A549 (cell line): Measurements from ENCODE around the gene GAP43. TPM values are rescaled to one million over a fixed set of nuclear protein-coding genes. Genes with fewer than 3 reads are reported as not detected.

Experiments used
- ATAC-seq, 2 experiments: fragments of 200-7000 bp in 1 of 2; fragments of >200 bp in 1 of 2; cut with Nextera tagmentation in 1 of 2; cut with Tn5 transposase in 1 of 2; 3 replicates each; pipeline versions ENCODE4 v1.8.0 to v1.9.1; 2018 to 2020; ENCODE audit warnings: mild to moderate bottlenecking in 1 of 2, moderate library complexity in 1 of 2
- CTCF ChIA-PET: fragments of 300-600 bp; sonication (Branson Sonifier 250); formaldehyde crosslinking; extraction: SDS; loops from one replicate; lab custom pipeline; 2021; ENCODE audit warnings: antibody characterized with exemption, inconsistent platforms; lab: Yijun Ruan, JAX
- POLR2A ChIA-PET: fragments of 350-600 bp; formaldehyde crosslinking; extraction: SDS; loops from one replicate; lab custom pipeline; 2021; ENCODE audit warnings: antibody characterized with exemption, inconsistent platforms; lab: Yijun Ruan, JAX
- DNase-seq, 2 experiments: peaks; one replicate each; pipeline versions ENCODE4 v3.0.0 to v3.0.0-alpha.2; 2011 to 2016; ENCODE audit warnings: low read depth in 1 of 2, low spot score in 1 of 2
- FAIRE-seq: peaks from 2 replicates; lab custom pipeline; 2011; peaks lifted over from hg19 to GRCh38; lab: Jason Lieb, UNC
- H3K27ac ChIP-seq, 2 experiments: fragments of >200 bp; sonication (Bioruptor Twin); formaldehyde crosslinking; 3 replicates each; pipeline ENCODE4 v1.5.1; 2016 to 2017
- H3K4me1 ChIP-seq: fragments of >200 bp; sonication (Bioruptor Twin); formaldehyde crosslinking; 3 replicates; pipeline ENCODE4 v1.6.1; 2016
- H3K4me2 ChIP-seq: fragments of >200 bp; sonication (Bioruptor Twin); formaldehyde crosslinking; 3 replicates; pipeline ENCODE4 v1.6.1; 2016
- H3K4me3 ChIP-seq: fragments of >200 bp; sonication (Bioruptor Twin); formaldehyde crosslinking; 3 replicates; pipeline ENCODE4 v1.5.1; 2016
- H3K9me3 ChIP-seq: fragments of >200 bp; sonication (Bioruptor Twin); formaldehyde crosslinking; 3 replicates; pipeline ENCODE4 v1.6.1; 2016
- BCL3 ChIP-seq: fragments of >200 bp; sonication (Bioruptor Twin); formaldehyde crosslinking; IDR thresholded peaks from 3 replicates; pipeline ENCODE4 v1.6.1; 2016
- BHLHE40 ChIP-seq: IDR thresholded peaks from 2 replicates; pipeline ENCODE4 v1.6.1; 2012; ENCODE audit warnings: low read depth, low read length, inconsistent platforms
- CBX2 ChIP-seq: fragments of 200-600 bp; sonication (generic); IDR thresholded peaks from 2 replicates; pipeline ENCODE4 v1.6.1; 2016; ENCODE audit warnings: low read depth, mild to moderate bottlenecking, borderline replicate concordance
- CHD2 ChIP-seq: fragments of 150-350 bp; IDR thresholded peaks from 2 replicates; pipeline ENCODE4 v1.6.1; 2014; ENCODE audit warnings: low read length; ENCODE audit not compliant: partially characterized antibody
- CTCF ChIP-seq: fragments of >200 bp; sonication (Bioruptor Twin); formaldehyde crosslinking; IDR thresholded peaks from 3 replicates; pipeline ENCODE4 v1.5.1; 2016
- EHMT2 ChIP-seq: fragments of 200-600 bp; sonication (generic); IDR thresholded peaks from 2 replicates; pipeline ENCODE4 v1.6.1; 2016; ENCODE audit warnings: antibody characterized with exemption, low read depth, mild to moderate bottlenecking, moderate library complexity
- ELK1 ChIP-seq: fragments of 150-350 bp; IDR thresholded peaks from 2 replicates; pipeline ENCODE4 v1.6.1; 2014; ENCODE audit warnings: low read depth, mild to moderate bottlenecking, low read length
- FOSB ChIP-seq: fragments of 250-450 bp; sonication (Bioruptor Pico); IDR thresholded peaks from 2 replicates; pipeline ENCODE4 v1.5.0; 2020; ENCODE audit warnings: mild to moderate bottlenecking, moderate library complexity
- FOSL2 ChIP-seq, 2 experiments: fragments of 450-650 bp in 1 of 2; fragments of >200 bp in 1 of 2; sonication (Bioruptor Twin) in 1 of 2; formaldehyde crosslinking; IDR thresholded peaks; 2 replicates each; pipeline versions ENCODE4 v1.5.0 to v1.6.1; 2016 to 2020; ENCODE audit warnings: mild to moderate bottlenecking in 1 of 2, moderate library complexity in 1 of 2
- HMGXB4 ChIP-seq: fragments of 250-450 bp; sonication (Bioruptor Pico); IDR thresholded peaks from 2 replicates; pipeline ENCODE4 v1.5.0; 2021; ENCODE audit warnings: mild to moderate bottlenecking, moderate library complexity, borderline replicate concordance
- HOXB5 ChIP-seq: fragments of 250-450 bp; sonication (Bioruptor Pico); IDR thresholded peaks from 2 replicates; pipeline ENCODE4 v1.5.0; 2020; ENCODE audit warnings: mild to moderate bottlenecking, moderate library complexity
- JUN ChIP-seq, 2 experiments: fragments of >200 bp; sonication (Bioruptor Twin); formaldehyde crosslinking; IDR thresholded peaks; 2 replicates in 1 of 2; 3 replicates in 1 of 2; pipeline ENCODE4 v1.6.1; 2016 to 2017
- JUNB ChIP-seq: fragments of >200 bp; sonication (Bioruptor Twin); formaldehyde crosslinking; IDR thresholded peaks from 2 replicates; pipeline ENCODE4 v1.6.1; 2016
- MYC ChIP-seq: IDR thresholded peaks from 2 replicates; pipeline ENCODE4 v1.6.1; 2012; ENCODE audit warnings: mild to moderate bottlenecking, inconsistent platforms, low read length, improper control_type of control experiment, borderline replicate concordance
- NPAS2 ChIP-seq: fragments of 250-450 bp; sonication (Bioruptor Pico); IDR thresholded peaks from 2 replicates; pipeline ENCODE4 v1.8.0; 2022; ENCODE audit warnings: mild to moderate bottlenecking, moderate library complexity, borderline replicate concordance
- PHF8 ChIP-seq: fragments of 200-600 bp; sonication (generic); IDR thresholded peaks from 2 replicates; pipeline ENCODE4 v1.6.1; 2016; ENCODE audit warnings: low read depth, mild to moderate bottlenecking, antibody characterized with exemption, moderate library complexity, borderline replicate concordance
- POLR2A ChIP-seq: IDR thresholded peaks from 2 replicates; pipeline ENCODE4 v1.6.1; 2012; ENCODE audit warnings: mild to moderate bottlenecking, low read length
- POLR2AphosphoS2 ChIP-seq: conservative IDR thresholded peaks from 2 replicates; pipeline ENCODE4 v1.6.1; 2012; ENCODE audit warnings: low read length, improper control_type of control experiment, inconsistent platforms
- REST ChIP-seq: fragments of 200-600 bp; sonication (generic); IDR thresholded peaks from 2 replicates; pipeline ENCODE4 v1.6.1; 2016; ENCODE audit warnings: antibody characterized with exemption, mild to moderate bottlenecking, moderate library complexity
- RNF2 ChIP-seq: fragments of 200-600 bp; sonication (generic); IDR thresholded peaks from 2 replicates; pipeline ENCODE4 v1.6.1; 2016; ENCODE audit warnings: low read depth, mild to moderate bottlenecking, antibody characterized with exemption, moderate library complexity, borderline replicate concordance
- SREBF2 ChIP-seq: fragments of 450-650 bp; IDR thresholded peaks from 2 replicates; pipeline ENCODE4 v1.6.1; 2014; ENCODE audit warnings: mild to moderate bottlenecking, moderate library complexity
- TFCP2L1 ChIP-seq: fragments of 250-450 bp; sonication (Bioruptor Pico); IDR thresholded peaks from 2 replicates; pipeline ENCODE4 v1.5.0; 2021; ENCODE audit warnings: mild to moderate bottlenecking
- ZSCAN20 ChIP-seq: fragments of 250-450 bp; sonication (Bioruptor Pico); IDR thresholded peaks from 2 replicates; pipeline ENCODE4 v1.8.0; 2022; ENCODE audit warnings: mild to moderate bottlenecking, moderate library complexity
- WGBS: methylation state at CpG from one replicate; pipeline ENCODE4 v1.1.6; 2017; ENCODE audit errors: missing lambda C conversion rate; 5-methylcytosine and 5-hydroxymethylcytosine counted together
- polyA plus RNA-seq, 4 experiments: library from polyadenylated mRNA; depleted of rRNA in 3 of 4; stranded (reverse); fragments of >200 nt; fragmentation: RNase III in 1 of 4; extraction: RNeasy Plus Mini Kit Qiagen cat#74134 plus additional on column Dnase treatment in 1 of 4; gene quantifications; 2 replicates in 3 of 4; 3 replicates in 1 of 4; pipeline ENCODE4 v1.2.3, GENCODE V29; 2011 to 2017

The GAP43 gene
- polyA plus RNA-seq, 2 of the 4 experiments (the other 2 are of a cell fraction) = not detected

- CTCF ChIA-PET = interaction anchor here (0.6 kb wide), 1 partner anchor 102 kb away, joined by 3 read pairs; no protein-coding TSS in a partner anchor
- Histone ChIP-seq H3K4me1 (no peaks in the 10 kb centered on the region), H3K4me3 (no peak overlapping the region), H3K4me2 (no peak overlapping the region), H3K27ac (no peak overlapping the region), H3K9me3 (no peaks in the 10 kb centered on the region)
- FAIRE-seq = no peak
- 55% methylated on average over 2 of the region's 2 CpGs for WGBS
- no peak for DNase-seq
- TF ChIP-seq BCL3 = no peak
- TF ChIP-seq ZSCAN20 (CRISPR knock-in tag) = no peak
- POLR2A ChIA-PET = no interaction called here
- no peak for ATAC-seq
Measured at GRCh38 chr3:115646027-115646690, 22.8 kb downstream of the GAP43 start.

GRCh38 chr3:115648559-115648958 is 25.2 kb downstream of the GAP43 start:
- Histone ChIP-seq H3K4me1 (no peaks in the 10 kb centered on the region), H3K9me3 (no peaks in the 10 kb centered on the region), H3K4me2 (no peak overlapping the region), H3K27ac (no peak overlapping the region), H3K4me3 (no peak overlapping the region)
- ATAC-seq (no peak), FAIRE-seq (no peak), DNase-seq (no peak)
- ChIA-PET POLR2A (no interaction called here), CTCF (interaction anchor here (0.7 to 0.8 kb wide), 2 partner anchors 15 to 206 kb away, joined by 3 read pairs; no protein-coding TSS in a partner anchor)
- WGBS = 7% methylated on average over 1 of the region's 1 CpG
- TF ChIP-seq JUNB = no peak
- TF ChIP-seq MYC = no peak
- no peak for TF ChIP-seq FOSL2 (IDR thresholded peaks at IDR 0.05)
- TF ChIP-seq FOSL2 (CRISPR knock-in tag; IDR thresholded peaks at IDR 0.05) = no peak
- no peak for TF ChIP-seq BHLHE40
- TF ChIP-seq RNF2 = no peak
- no peak for TF ChIP-seq HOXB5 (CRISPR knock-in tag)
- no peak for TF ChIP-seq HMGXB4 (CRISPR knock-in tag)
- no peak for TF ChIP-seq TFCP2L1 (CRISPR knock-in tag)
- no peak for TF ChIP-seq JUN (IDR thresholded peaks at IDR 0.05)
- TF ChIP-seq POLR2A = no peak
- TF ChIP-seq CTCF = no peak
- no peak for TF ChIP-seq CHD2
- TF ChIP-seq SREBF2 = no peak
- TF ChIP-seq POLR2AphosphoS2 = no peak
- TF ChIP-seq EHMT2 = no peak

- no peak overlapping the region for H3K27ac ChIP-seq
- TF ChIP-seq TFCP2L1 (CRISPR knock-in tag) = no peak
- no peak for TF ChIP-seq NPAS2 (CRISPR knock-in tag)
- TF ChIP-seq PHF8 = no peak
- no peak for TF ChIP-seq FOSB (CRISPR knock-in tag)
- no peak for TF ChIP-seq ELK1
- TF ChIP-seq REST = no peak
- no peak for TF ChIP-seq CBX2
- no peak for TF ChIP-seq JUN (IDR thresholded peaks at IDR 0.05)
- DNase-seq (no peak), FAIRE-seq (no peak), ATAC-seq (no peak)
- WGBS = 58% methylated on average over 1 of the region's 1 CpG
- H3K4me3 ChIP-seq = no peak overlapping the region
- POLR2A ChIA-PET = no interaction called here
- no peaks in the 10 kb centered on the region for H3K4me1 ChIP-seq
- H3K4me2 ChIP-seq = no peak overlapping the region
- CTCF ChIA-PET = no interaction called here
- no peaks in the 10 kb centered on the region for H3K9me3 ChIP-seq
Measured at GRCh38 chr3:115651087-115651486, 27.8 kb downstream of the GAP43 start.
